AG10803 (cell line): ENCODE results near the gene STEAP2.

Source experiments
- DNase-seq: peaks from one replicate; pipeline ENCODE4 v3.0.0; 2010; ENCODE audit warnings: low read depth
- H3K4me3 ChIP-seq: 2 replicates; pipeline ENCODE4 v1.5.1; 2011; ENCODE audit warnings: mild to moderate bottlenecking, low read length, control low read depth
- CTCF ChIP-seq: conservative IDR thresholded peaks from 2 replicates; pipeline ENCODE4 v1.5.1; 2011; ENCODE audit warnings: mild to moderate bottlenecking, low read length, control low read depth, inconsistent platforms

The STEAP2 gene

GRCh38 chr7:90211391-90212148, at the start of gene STEAP2:
TSS of gene STEAP2 (plus strand) at chr7:90211740. CDS start at chr7:90225083, 13,343 bp downstream.
- peak within 1 kb of the TSS; percentile 77 for H3K4me3 ChIP-seq
- TF ChIP-seq CTCF, result peak; percentile 51
- peak; percentile 96 for DNase-seq

DNA sequence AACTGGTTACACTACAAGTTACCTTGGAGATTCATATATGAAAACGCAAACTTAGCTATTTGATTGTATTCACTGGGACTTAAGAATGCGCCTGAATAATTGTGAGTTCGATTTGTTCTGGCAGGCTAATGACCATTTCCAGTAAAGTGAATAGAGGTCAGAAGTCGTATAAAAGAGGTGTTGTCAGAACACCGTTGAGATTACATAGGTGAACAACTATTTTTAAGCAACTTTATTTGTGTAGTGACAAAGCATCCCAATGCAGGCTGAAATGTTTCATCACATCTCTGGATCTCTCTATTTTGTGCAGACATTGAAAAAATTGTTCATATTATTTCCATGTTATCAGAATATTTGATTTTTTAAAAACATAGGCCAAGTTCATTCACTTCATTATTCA, 48.0 kb upstream of the STEAP2 start:
- no peak for DNase-seq
- no peak for TF ChIP-seq CTCF
- no peak overlapping the region for H3K4me3 ChIP-seq

DNA sequence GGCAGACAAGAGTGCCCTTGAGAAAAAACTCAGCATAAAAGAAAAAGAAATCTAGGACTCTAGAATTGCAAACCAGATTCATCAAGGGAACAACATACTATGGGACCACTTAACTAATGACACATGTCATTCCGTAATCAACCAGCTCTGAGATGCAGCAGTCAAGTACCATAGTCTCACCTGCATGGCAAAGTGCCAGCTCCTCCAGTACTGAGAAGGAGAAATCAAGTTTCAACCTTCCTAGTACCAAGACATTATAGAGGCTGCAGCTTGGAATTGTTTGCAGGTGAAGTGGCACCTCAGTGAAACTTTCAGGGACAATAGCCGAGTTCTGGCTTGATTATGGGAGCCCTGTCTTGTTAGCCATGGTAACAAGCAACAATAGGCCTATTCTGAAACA, 45.8 kb upstream of the STEAP2 start:
- H3K4me3 ChIP-seq, result no peak overlapping the region
- no peak for DNase-seq

DNA sequence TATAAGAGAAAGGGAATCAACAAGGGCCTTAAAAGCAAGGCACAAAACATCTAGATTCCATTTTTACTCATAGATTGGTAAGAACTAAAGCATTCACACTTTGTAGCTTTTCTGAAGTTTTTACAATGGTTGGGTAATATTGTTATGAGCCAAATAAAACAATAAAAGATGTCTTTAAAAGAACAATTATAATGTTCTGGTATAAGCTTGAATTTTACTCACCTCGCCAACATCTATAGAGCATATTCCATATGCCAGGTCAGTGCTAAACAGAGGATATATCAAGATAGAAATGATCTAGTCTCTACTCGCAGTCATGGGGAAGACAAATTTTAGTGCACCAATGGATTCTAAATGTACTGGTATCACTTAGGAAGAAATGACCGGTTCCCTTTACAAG, 45.4 kb upstream of the STEAP2 start:
- no peak for DNase-seq
- H3K4me3 ChIP-seq, result no peak overlapping the region
- no peak for TF ChIP-seq CTCF

More for the DNA sequence above, 45.8 kb upstream of the STEAP2 start:
- no peak for TF ChIP-seq CTCF

GRCh38 chr7:90167361-90167760, 44.2 kb upstream of the STEAP2 start:
- no peak overlapping the region for H3K4me3 ChIP-seq
- no peak for DNase-seq
- TF ChIP-seq CTCF, result no peak

DNA sequence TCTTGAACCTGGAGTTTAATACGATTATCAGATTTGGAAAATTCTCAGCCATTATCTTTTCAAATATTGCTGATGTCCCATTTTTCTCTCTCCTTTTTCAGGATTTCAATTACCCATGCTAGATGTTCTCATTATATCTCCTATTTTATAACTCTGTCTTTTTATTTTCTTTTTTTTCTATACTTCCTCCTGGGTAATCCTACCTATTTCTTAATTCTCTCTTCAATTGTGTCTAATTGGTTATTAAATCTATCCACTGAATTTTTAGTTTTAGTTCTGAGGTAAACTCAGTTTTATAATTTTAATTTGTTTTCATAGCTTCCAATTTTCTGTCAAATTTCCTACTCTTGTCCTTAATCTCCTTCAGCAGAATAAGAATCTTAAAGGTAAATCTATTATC, 41.6 kb upstream of the STEAP2 start:
- no peak overlapping the region for H3K4me3 ChIP-seq
- no peak for TF ChIP-seq CTCF
- no peak for DNase-seq

DNA sequence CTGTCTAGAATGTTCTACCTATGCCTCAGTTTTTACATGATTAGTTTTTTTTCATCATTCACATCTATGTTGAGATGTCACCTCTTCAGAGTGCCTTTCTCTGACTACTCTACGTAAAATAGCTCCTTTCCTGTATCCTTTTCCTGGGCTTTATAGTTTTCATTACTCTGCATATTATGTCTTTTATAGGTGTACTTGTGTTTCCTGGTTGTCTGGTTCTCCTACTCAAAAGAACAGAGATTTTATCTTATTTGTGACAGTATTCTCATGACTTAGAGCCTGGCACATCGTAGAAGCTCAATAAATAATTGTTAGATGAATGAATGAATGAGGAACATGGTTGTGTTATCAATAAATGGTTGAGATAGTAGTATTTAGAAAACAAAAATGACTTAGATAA, 39.4 kb upstream of the STEAP2 start:
- no peak for DNase-seq
- TF ChIP-seq CTCF, result no peak

More for the DNA sequence above, 39.4 kb upstream of the STEAP2 start:
- H3K4me3 ChIP-seq, result no peak overlapping the region
